ENCODE results near the gene ENTPD3. TPM values are rescaled to one million over a fixed set of nuclear protein-coding genes. Genes with fewer than 3 reads are reported as not detected.

Gene ENTPD3
- polyA plus RNA-seq, 1 donor (not counting 4 experiments of a cell fraction or from before 2014, with no cell fraction given), result 12.9 TPM

- Histone ChIP-seq H3K4me2 (ENCODE audit: control insufficient read depth, extremely low read depth, insufficient read depth, low read depth, low read length) (no peak overlapping the region), H3K79me2 (ENCODE audit: control insufficient read depth, insufficient read depth, low read length) (no peaks in the 10 kb centered on the region), H2AFZ (ENCODE audit: control insufficient read depth, low read length) (no peak overlapping the region), H3K36me3 (ENCODE audit: control insufficient read depth in 2 of 2, extremely low read depth in 1 of 2, insufficient read depth in 2 of 2, low read length in 2 of 2) (no peaks in the 10 kb centered on the region), H3K27me3 (ENCODE audit: control insufficient read depth, extremely low read depth, insufficient read depth, low read length) (no peaks in the 10 kb centered on the region), H3K27ac (ENCODE audit: control insufficient read depth, insufficient read depth, low read length) (no peak overlapping the region), H3K4me3 (ENCODE audit: control insufficient read depth in 2 of 3, extremely low read depth in 1 of 3, insufficient read depth in 2 of 3, low read depth in 1 of 3, low read length in 3 of 3) (no peak overlapping the region), H3K9me3 (ENCODE audit: control insufficient read depth, low read depth, low read length) (no peaks in the 10 kb centered on the region), H4K20me1 (ENCODE audit: control insufficient read depth, extremely low read depth, insufficient read depth, low read length) (no peaks in the 10 kb centered on the region), H3K9ac (ENCODE audit: control insufficient read depth, extremely low read depth, insufficient read depth, low read length) (no peak overlapping the region), H3K4me1 (ENCODE audit: control insufficient read depth, extremely low read depth, insufficient read depth, low read length) (peaks cover 20% of the 10 kb centered on the region), H3K9me1 (ENCODE audit: control insufficient read depth, extremely low read depth, insufficient read depth, low read length) (no peaks in the 10 kb centered on the region)
- FAIRE-seq (no peak), DNase-seq (ENCODE audit: low read depth, low spot score) (no peak)
- TF ChIP-seq CTCF (optimal IDR thresholded peaks at IDR 0.05 in 1 of 3, IDR thresholded peaks at IDR 0.05 in 1 of 3, conservative IDR thresholded peaks at IDR 0.05 in 1 of 3; ENCODE audit: extremely low read depth in 1 of 3, insufficient read depth in 2 of 3, low read length in 3 of 3) (no peak), EZH2 (IDR thresholded peaks at IDR 0.05; ENCODE audit: low read length) (no peak)
- dilution Hi-C loops (cut with MboI; ENCODE audit: extremely low pct_ligation_motif_present, low sequenced_read_pairs), result no loop called here
These were observed 771 bp upstream of the ENTPD3 start for GRCh38 chr3:40386213-40386612.

- Histone ChIP-seq H2AFZ (ENCODE audit: control insufficient read depth, low read length) (peak overlapping the region; percentile 35), H3K79me2 (ENCODE audit: control insufficient read depth, insufficient read depth, low read length) (no peaks in the 10 kb centered on the region), H3K4me3 (ENCODE audit: control insufficient read depth in 2 of 3, extremely low read depth in 1 of 3, insufficient read depth in 2 of 3, low read depth in 1 of 3, low read length in 3 of 3) (peak overlapping the region; percentile 47 to 72 (median 66)), H3K9me1 (ENCODE audit: control insufficient read depth, extremely low read depth, insufficient read depth, low read length) (no peaks in the 10 kb centered on the region), H4K20me1 (ENCODE audit: control insufficient read depth, extremely low read depth, insufficient read depth, low read length) (no peaks in the 10 kb centered on the region), H3K36me3 (ENCODE audit: control insufficient read depth in 2 of 2, extremely low read depth in 1 of 2, insufficient read depth in 2 of 2, low read length in 2 of 2) (no peaks in the 10 kb centered on the region), H3K9ac (ENCODE audit: control insufficient read depth, extremely low read depth, insufficient read depth, low read length) (peak overlapping the region; percentile 73), H3K27me3 (ENCODE audit: control insufficient read depth, extremely low read depth, insufficient read depth, low read length) (no peaks in the 10 kb centered on the region), H3K9me3 (ENCODE audit: control insufficient read depth, low read depth, low read length) (no peaks in the 10 kb centered on the region), H3K27ac (ENCODE audit: control insufficient read depth, insufficient read depth, low read length) (peak overlapping the region; percentile 50), H3K4me2 (ENCODE audit: control insufficient read depth, extremely low read depth, insufficient read depth, low read depth, low read length) (peak overlapping the region; percentile 94), H3K4me1 (ENCODE audit: control insufficient read depth, extremely low read depth, insufficient read depth, low read length) (peaks cover 20% of the 10 kb centered on the region)
- FAIRE-seq (peak; percentile 9), DNase-seq (ENCODE audit: low read depth, low spot score) (no peak)
- TF ChIP-seq CTCF (optimal IDR thresholded peaks at IDR 0.05 in 1 of 3, IDR thresholded peaks at IDR 0.05 in 1 of 3, conservative IDR thresholded peaks at IDR 0.05 in 1 of 3; ENCODE audit: extremely low read depth in 1 of 3, insufficient read depth in 2 of 3, low read length in 3 of 3) (no peak), EZH2 (IDR thresholded peaks at IDR 0.05; ENCODE audit: low read length) (no peak)
- dilution Hi-C loops (cut with MboI; ENCODE audit: extremely low pct_ligation_motif_present, low sequenced_read_pairs), result no loop called here
These were observed 891 bp downstream of the ENTPD3 start for GRCh38 chr3:40387895-40388254.

All from keratinocyte (primary cell).